ENCODE measurements around the gene MLF1. TPM values are rescaled to one million over a fixed set of nuclear protein-coding genes. Genes with fewer than 3 reads are reported as not detected.

Gene MLF1
- total RNA-seq, 1 donor from 2014 or later = 191 TPM

Other genes starting within 250 kb of the MLF1 start
- 60.1 TPM for gene GFM1, start 73.3 kb downstream of the MLF1 start, total RNA-seq
- gene LXN, start 101.5 kb downstream of the MLF1 start, total RNA-seq = 3.9 TPM
- gene RARRES1, start 161.3 kb downstream of the MLF1 start, total RNA-seq = 22.3 TPM
- 32.2 TPM for gene MFSD1, start 230.9 kb downstream of the MLF1 start, total RNA-seq